ENCODE data around the gene SCN9A.

SCN9A gene

DNA sequence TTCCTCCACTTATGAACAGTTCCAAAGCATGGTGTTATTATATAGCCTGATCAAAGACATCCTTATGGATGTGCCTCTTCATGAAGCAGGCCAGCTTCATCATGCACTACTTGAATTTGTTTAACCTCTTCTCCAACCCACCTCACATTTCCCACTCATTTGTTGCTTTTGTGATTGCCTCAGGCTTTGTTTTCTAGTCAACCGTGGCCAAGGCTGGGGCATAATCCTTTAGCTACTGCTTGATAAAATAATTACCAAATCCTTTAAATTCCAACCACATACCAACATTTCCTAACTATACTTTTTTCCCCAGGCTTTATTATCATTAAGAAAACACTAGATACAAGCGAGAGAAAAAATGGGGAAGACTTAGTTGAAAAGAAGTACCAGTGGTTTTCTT is 208.3 kb downstream of the SCN9A start:
- DNase-seq: no peak

DNA sequence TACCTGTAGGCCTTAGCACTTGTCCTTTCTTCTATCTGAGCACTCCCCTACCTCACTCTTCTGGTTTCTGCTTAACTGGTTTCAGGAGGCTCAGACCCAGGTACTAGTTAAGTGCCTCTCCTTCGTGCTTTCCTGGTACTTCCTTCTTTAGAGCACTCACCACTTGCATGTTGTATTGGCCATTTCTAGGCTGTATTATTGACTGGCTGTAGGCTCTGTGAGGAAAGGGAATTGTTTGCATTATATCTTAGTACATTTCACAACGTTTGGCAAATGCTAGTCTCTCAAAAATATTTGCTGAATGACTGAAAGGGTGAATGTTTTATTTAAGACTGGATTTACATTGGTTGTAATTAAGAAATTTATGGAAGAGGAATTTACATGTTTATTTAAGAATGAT is 212.0 kb downstream of the SCN9A start:
- no peak for DNase-seq

- DNase-seq: no peak
Measured at GRCh38 chr2:166158546-166158945, 217.2 kb downstream of the SCN9A start.

DNA sequence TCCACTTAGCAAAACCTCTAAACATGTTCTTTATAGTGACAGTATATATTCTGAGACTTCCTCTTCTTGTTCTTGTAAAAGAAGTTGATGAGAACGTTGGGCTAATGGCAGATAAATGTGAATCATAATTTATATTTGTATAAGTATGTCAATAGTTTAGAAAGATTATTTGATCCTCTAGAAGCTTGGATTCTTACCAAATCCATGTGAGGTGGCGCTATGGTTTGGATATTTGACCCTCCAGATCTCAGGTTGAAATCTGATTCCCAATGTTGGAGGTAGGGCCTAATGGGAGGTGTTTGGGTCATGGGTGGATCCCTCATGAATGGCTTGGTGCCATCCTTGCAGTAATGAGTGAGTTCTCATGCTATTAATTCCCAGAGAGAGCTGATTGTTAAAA is 218.2 kb downstream of the SCN9A start:
- no peak for DNase-seq

DNA sequence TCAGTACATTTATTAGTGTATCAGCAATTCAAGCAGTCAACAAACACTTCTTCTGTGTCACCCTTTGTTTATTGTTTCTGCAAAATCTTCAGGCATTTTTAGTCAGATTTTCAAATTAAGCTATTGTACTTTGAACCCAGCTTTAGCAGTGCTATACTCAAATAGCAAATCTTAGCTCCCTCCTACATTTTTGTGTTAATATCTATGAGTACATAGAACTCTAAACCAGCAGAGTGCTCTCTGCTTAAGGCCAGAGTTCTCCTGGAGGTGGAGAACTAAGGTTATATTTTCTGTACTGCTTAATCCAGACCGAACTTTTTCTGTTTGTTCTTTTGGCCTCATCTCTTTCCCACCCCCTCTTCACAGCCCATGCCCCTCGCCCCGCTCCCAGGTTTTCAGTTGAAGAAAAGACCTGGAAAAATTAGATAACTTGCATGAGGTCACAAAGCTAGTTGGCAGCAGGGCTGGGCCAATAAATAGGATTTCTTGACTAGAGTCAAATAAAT is 218.7 kb downstream of the SCN9A start:
- DNase-seq: no peak

DNA sequence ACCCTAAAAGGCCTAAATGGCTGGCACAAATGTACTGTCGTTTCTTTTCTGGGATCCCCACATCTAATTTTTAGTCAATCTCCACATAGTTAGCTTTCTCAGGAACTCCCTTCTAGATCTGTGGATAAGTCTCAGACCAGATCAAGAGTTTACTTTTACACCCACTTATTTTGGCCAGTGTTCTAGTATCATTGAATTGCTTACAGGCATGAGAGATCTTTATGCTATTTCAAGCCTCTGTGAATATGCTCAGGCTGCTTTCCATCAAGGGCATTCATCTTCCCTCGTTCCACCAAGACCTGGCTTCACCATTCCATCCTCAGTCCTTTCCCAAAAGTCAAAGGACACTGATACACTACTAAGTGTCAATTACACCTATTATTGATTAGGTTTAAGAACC is 220.2 kb downstream of the SCN9A start:
- no peak for DNase-seq

DNA sequence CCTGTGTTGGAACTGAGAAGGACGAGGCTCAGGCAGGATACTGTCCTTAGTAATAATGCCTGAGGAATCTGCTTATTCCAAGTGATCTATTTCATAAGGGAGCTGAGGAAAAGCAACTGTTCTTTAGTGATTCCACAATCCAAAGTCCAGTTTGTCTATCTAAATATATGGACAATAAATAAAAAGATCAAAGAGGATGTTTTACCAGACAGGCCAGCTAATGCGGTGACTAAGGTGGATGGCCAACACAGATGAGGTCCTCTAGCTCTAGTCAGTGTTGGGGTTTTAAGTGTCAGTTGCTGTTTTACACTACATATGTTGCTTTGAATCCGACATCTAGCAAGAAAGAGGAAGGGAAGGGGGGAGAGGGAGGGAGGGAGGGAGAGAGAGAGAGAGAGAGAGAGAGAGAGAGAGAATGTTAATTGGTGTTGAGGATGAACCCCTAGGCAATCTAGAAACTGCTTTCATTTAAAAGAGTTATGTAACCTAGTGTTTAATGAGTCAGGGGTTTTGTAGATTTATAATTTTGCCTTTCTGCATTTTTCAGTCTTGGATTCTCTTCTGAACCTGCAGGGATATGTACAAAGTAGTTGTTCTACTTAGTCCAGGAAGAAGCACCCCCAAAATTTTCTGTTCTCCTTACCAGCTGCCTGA is 220.9 kb downstream of the SCN9A start:
- no peak for DNase-seq

DNA sequence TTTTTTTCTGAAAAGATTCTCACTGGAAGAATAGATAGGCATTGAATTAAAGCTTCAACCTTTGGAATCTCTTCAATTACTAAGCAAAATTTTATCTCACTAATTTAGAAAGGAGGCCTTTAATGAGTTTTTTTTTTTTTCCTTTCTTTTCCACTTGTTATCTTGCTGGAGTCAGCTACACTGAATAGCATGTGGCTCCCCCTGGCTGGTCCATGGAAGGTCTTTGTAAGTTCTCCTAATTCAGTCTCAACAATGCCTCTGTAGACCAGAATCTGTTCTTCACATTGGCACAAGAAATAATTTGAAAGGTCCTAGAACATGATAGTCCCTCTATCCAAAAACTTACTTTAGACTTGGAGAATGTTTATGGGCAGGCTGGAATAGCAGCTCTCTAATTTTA is 223.7 kb downstream of the SCN9A start:
- no peak for DNase-seq

- no peak for DNase-seq
Measured at GRCh38 chr2:166148500-166149400, 227.0 kb downstream of the SCN9A start.

DNA sequence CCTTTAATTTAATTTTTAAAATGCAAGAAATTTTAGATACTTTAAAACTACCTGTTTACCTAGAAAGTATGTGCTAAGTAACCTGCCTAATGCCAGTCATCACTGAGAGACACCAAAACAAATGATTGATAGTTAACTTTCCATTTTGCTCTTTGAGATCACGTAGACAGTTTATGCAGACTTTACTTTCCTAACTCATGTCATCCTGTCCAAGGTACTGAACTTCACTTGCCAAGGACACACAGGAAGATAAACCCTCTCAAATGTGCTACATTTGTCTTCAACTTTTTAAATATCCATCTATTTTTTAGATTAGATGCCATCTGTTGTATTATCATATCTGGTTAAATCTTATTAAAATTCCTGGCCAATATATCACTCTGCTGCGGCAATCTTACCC is 227.9 kb downstream of the SCN9A start:
- DNase-seq: no peak
